ENCODE data around the gene AGMO. TPM values are rescaled to one million over a fixed set of nuclear protein-coding genes. Genes with fewer than 3 reads are reported as not detected.

AGMO gene
- total RNA-seq, 2 experiments from 2014 or later, result not detected

- no peaks in the 10 kb centered on the region for H3K4me1 Mint-ChIP-seq (ENCODE audit: low read depth)
- ATAC-seq (no peak), DNase-seq (no peak)
- POLR2A ChIA-PET, result no interaction called here
- H3K36me3 Mint-ChIP-seq (ENCODE audit: low read depth), result no peaks in the 10 kb centered on the region
- CTCF ChIA-PET, result no interaction called here
- no peak overlapping the region for H3K4me3 Mint-ChIP-seq
- peaks cover 4% of the 10 kb centered on the region for H3K9me3 Mint-ChIP-seq
- H3K27ac Mint-ChIP-seq, result no peak overlapping the region
- no peak for TF ChIP-seq CTCF (IDR thresholded peaks at IDR 0.05)
- no peaks in the 10 kb centered on the region for H3K27me3 Mint-ChIP-seq
- intact Hi-C loops (cut with micrococcal nuclease), result no loop called here
Observed at GRCh38 chr7:15332956-15333355, 228.9 kb downstream of the AGMO start.

GRCh38 chr7:15330943-15331342 is 230.9 kb downstream of the AGMO start:
- Mint-ChIP-seq H3K36me3 (ENCODE audit: low read depth) (no peaks in the 10 kb centered on the region), H3K27me3 (no peaks in the 10 kb centered on the region), H3K9me3 (peaks cover 2% of the 10 kb centered on the region), H3K4me1 (ENCODE audit: low read depth) (no peaks in the 10 kb centered on the region), H3K27ac (no peak overlapping the region), H3K4me3 (no peak overlapping the region)
- no peak for DNase-seq
- TF ChIP-seq CTCF (IDR thresholded peaks at IDR 0.05), result no peak
- intact Hi-C loops (cut with micrococcal nuclease), result no loop called here
- POLR2A ChIA-PET, result no interaction called here
- ATAC-seq, result no peak
- CTCF ChIA-PET, result no interaction called here

- no peak overlapping the region for H3K27ac Mint-ChIP-seq
- H3K27me3 Mint-ChIP-seq, result no peaks in the 10 kb centered on the region
- no peaks in the 10 kb centered on the region for H3K4me1 Mint-ChIP-seq (ENCODE audit: low read depth)
- ATAC-seq, result no peak
- ChIA-PET POLR2A (no interaction called here), CTCF (interaction anchor here (0.5 kb wide), 1 partner anchor 186 kb away, joined by 3 read pairs; no protein-coding TSS in a partner anchor)
- no peak for DNase-seq
- no peak for TF ChIP-seq CTCF (IDR thresholded peaks at IDR 0.05)
- no peaks in the 10 kb centered on the region for H3K36me3 Mint-ChIP-seq (ENCODE audit: low read depth)
- H3K4me3 Mint-ChIP-seq, result no peak overlapping the region
- peaks cover 2% of the 10 kb centered on the region for H3K9me3 Mint-ChIP-seq
- intact Hi-C loops (cut with micrococcal nuclease), result no loop called here
Observed at GRCh38 chr7:15327001-15327400, 234.8 kb downstream of the AGMO start.

GRCh38 chr7:15326044-15326644 is 235.7 kb downstream of the AGMO start:
- peaks cover 2% of the 10 kb centered on the region for H3K9me3 Mint-ChIP-seq
- intact Hi-C loops (cut with micrococcal nuclease), result no loop called here
- POLR2A ChIA-PET, result no interaction called here
- H3K4me1 Mint-ChIP-seq (ENCODE audit: low read depth), result no peaks in the 10 kb centered on the region
- no peak overlapping the region for H3K27ac Mint-ChIP-seq
- no peak for ATAC-seq
- DNase-seq, result no peak
- no peaks in the 10 kb centered on the region for H3K36me3 Mint-ChIP-seq (ENCODE audit: low read depth)
- no peak overlapping the region for H3K4me3 Mint-ChIP-seq
- CTCF ChIA-PET, result no interaction called here
- TF ChIP-seq CTCF (IDR thresholded peaks at IDR 0.05), result peak; percentile 22
- H3K27me3 Mint-ChIP-seq, result no peaks in the 10 kb centered on the region

- Mint-ChIP-seq H3K36me3 (ENCODE audit: low read depth) (no peaks in the 10 kb centered on the region), H3K27me3 (no peaks in the 10 kb centered on the region), H3K4me1 (ENCODE audit: low read depth) (no peaks in the 10 kb centered on the region), H3K9me3 (no peaks in the 10 kb centered on the region), H3K27ac (no peak overlapping the region), H3K4me3 (no peak overlapping the region)
- ChIA-PET POLR2A (no interaction called here), CTCF (no interaction called here)
- no peak for ATAC-seq
- DNase-seq, result no peak
- no peak for TF ChIP-seq CTCF (IDR thresholded peaks at IDR 0.05)
- intact Hi-C loops (cut with micrococcal nuclease), result no loop called here
Observed at GRCh38 chr7:15323550-15323949, 238.3 kb downstream of the AGMO start.
